IPS-18c (cell line): ENCODE data around the gene RPS6KA5.

Experiments used
- H3K4me3 ChIP-seq: 2 replicates; pipeline ENCODE4 v1.7.0; 2013; ENCODE audit warnings: low read depth, mild to moderate bottlenecking, low read length, moderate library complexity; ENCODE audit not compliant: insufficient read depth
- H3K9me3 ChIP-seq: one replicate; pipeline ENCODE4 v1.6.1; 2013; ENCODE audit warnings: mild to moderate bottlenecking, low read length, moderate library complexity; ENCODE audit not compliant: control insufficient read depth, insufficient read depth

The RPS6KA5 gene

GRCh38 chr14:90938615-90939014, 121.8 kb downstream of the RPS6KA5 start:
- H3K9me3 ChIP-seq = peaks cover 10% of the 10 kb centered on the region
- no peak overlapping the region for H3K4me3 ChIP-seq

- H3K4me3 ChIP-seq = no peak overlapping the region
Observed at GRCh38 chr14:90936757-90937440, 123.5 kb downstream of the RPS6KA5 start.

GRCh38 chr14:90924621-90925340, 135.7 kb downstream of the RPS6KA5 start:
- no peaks in the 10 kb centered on the region for H3K9me3 ChIP-seq

More at GRCh38 chr14:90936757-90937440, 123.5 kb downstream of the RPS6KA5 start:
- H3K9me3 ChIP-seq = peaks cover 10% of the 10 kb centered on the region

GRCh38 chr14:90922141-90922540, 138.3 kb downstream of the RPS6KA5 start:
- Histone ChIP-seq H3K4me3 (no peak overlapping the region), H3K9me3 (no peaks in the 10 kb centered on the region)

More at GRCh38 chr14:90924621-90925340, 135.7 kb downstream of the RPS6KA5 start:
- H3K4me3 ChIP-seq = no peak overlapping the region

- Histone ChIP-seq H3K9me3 (no peaks in the 10 kb centered on the region), H3K4me3 (no peak overlapping the region)
Observed at GRCh38 chr14:90911121-90911520, 149.3 kb downstream of the RPS6KA5 start.

GRCh38 chr14:90907178-90907577, 153.3 kb downstream of the RPS6KA5 start:
- Histone ChIP-seq H3K4me3 (no peak overlapping the region), H3K9me3 (no peaks in the 10 kb centered on the region)

- no peaks in the 10 kb centered on the region for H3K9me3 ChIP-seq
- H3K4me3 ChIP-seq = no peak overlapping the region
Observed at GRCh38 chr14:90905531-90905930, 154.9 kb downstream of the RPS6KA5 start.

GRCh38 chr14:90903101-90903500, 157.3 kb downstream of the RPS6KA5 start:
- Histone ChIP-seq H3K9me3 (no peaks in the 10 kb centered on the region), H3K4me3 (no peak overlapping the region)

GRCh38 chr14:90900476-90901083, 159.9 kb downstream of the RPS6KA5 start:
- no peak overlapping the region for H3K4me3 ChIP-seq

GRCh38 chr14:90897022-90897421, 163.4 kb downstream of the RPS6KA5 start:
- no peak overlapping the region for H3K4me3 ChIP-seq
- no peaks in the 10 kb centered on the region for H3K9me3 ChIP-seq

More at GRCh38 chr14:90900476-90901083, 159.9 kb downstream of the RPS6KA5 start:
- H3K9me3 ChIP-seq = no peaks in the 10 kb centered on the region

GRCh38 chr14:90894241-90894640, 166.2 kb downstream of the RPS6KA5 start:
- Histone ChIP-seq H3K9me3 (no peaks in the 10 kb centered on the region), H3K4me3 (no peak overlapping the region)

- Histone ChIP-seq H3K9me3 (no peaks in the 10 kb centered on the region), H3K4me3 (no peak overlapping the region)
Observed at GRCh38 chr14:90893510-90893909, 166.9 kb downstream of the RPS6KA5 start.

- H3K9me3 ChIP-seq = no peaks in the 10 kb centered on the region
- H3K4me3 ChIP-seq = no peak overlapping the region
Observed at GRCh38 chr14:90892970-90893369, 167.5 kb downstream of the RPS6KA5 start.

GRCh38 chr14:90891326-90891725, 169.1 kb downstream of the RPS6KA5 start:
- Histone ChIP-seq H3K9me3 (no peaks in the 10 kb centered on the region), H3K4me3 (no peak overlapping the region)

GRCh38 chr14:90890322-90891020, 170.0 kb downstream of the RPS6KA5 start:
- Histone ChIP-seq H3K4me3 (no peak overlapping the region), H3K9me3 (no peaks in the 10 kb centered on the region)

GRCh38 chr14:90886297-90886815, 174.1 kb downstream of the RPS6KA5 start:
- Histone ChIP-seq H3K4me3 (no peak overlapping the region), H3K9me3 (no peaks in the 10 kb centered on the region)

GRCh38 chr14:90883782-90884181, 176.7 kb downstream of the RPS6KA5 start:
- no peak overlapping the region for H3K4me3 ChIP-seq
- no peaks in the 10 kb centered on the region for H3K9me3 ChIP-seq
